Right lobe of liver (tissue), 6 donors: ENCODE results near the gene OTOGL. TPM values are rescaled to one million over a fixed set of nuclear protein-coding genes. Genes with fewer than 3 reads are reported as not detected.
"Not testable (repeated sequence)": the region's sequence is repeated elsewhere in the genome, so short reads cannot be mapped to it uniquely, and the experiment has no call there.

Source experiments
- ATAC-seq, 4 donors: fragments of 200-7000 bp; cut with Tn5 transposase; one replicate each; pipeline ENCODE4 v1.9.1; 2020; ENCODE audit warnings: mild to moderate bottlenecking in 4 of 4, moderate library complexity in 4 of 4
- DNase-seq, 3 donors: peaks; one replicate each; pipeline ENCODE4 v3.0.0-alpha.2; 2020
- H3K27ac ChIP-seq, 3 donors: fragments of 200-600 bp; one replicate each; pipeline ENCODE4 v1.8.0; 2022
- H3K27me3 ChIP-seq, 2 donors: fragments of 200-600 bp; one replicate each; pipeline ENCODE4 v1.8.0; 2022
- H3K36me3 ChIP-seq, 4 donors: fragments of 200-600 bp; sonication (generic) in 1 of 4; one replicate each; pipeline versions ENCODE4 v1.5.1 to v1.8.0; 2017 to 2022; ENCODE audit warnings: control low read depth in 1 of 4
- H3K4me1 ChIP-seq, 4 donors: fragments of 200-600 bp; sonication (generic) in 1 of 4; one replicate each; pipeline versions ENCODE4 v1.5.1 to v1.8.0; 2017 to 2022; ENCODE audit warnings: control low read depth in 1 of 4
- H3K4me3 ChIP-seq, 3 donors: fragments of 200-600 bp; one replicate each; pipeline ENCODE4 v1.8.0; 2022
- H3K9me3 ChIP-seq, 4 donors: fragments of 200-600 bp; sonication (generic) in 1 of 4; one replicate each; pipeline versions ENCODE4 v1.5.1 to v1.8.0; 2017 to 2022; ENCODE audit warnings: control low read depth in 1 of 4
- CTCF ChIP-seq, 4 donors: fragments of 200-600 bp in 3 of 4; fragments of 450-650 bp in 1 of 4; IDR thresholded peaks; one replicate each; pipeline versions ENCODE4 v1.5.1 to v1.8.0; 2016 to 2022; ENCODE audit warnings: antibody characterized with exemption in 4 of 4, mild to moderate bottlenecking in 2 of 4
- POLR2A ChIP-seq: fragments of 450-650 bp; IDR thresholded peaks from one replicate; pipeline ENCODE4 v1.6.1; 2017; ENCODE audit warnings: antibody characterized with exemption, mild to moderate bottlenecking
- WGBS: methylation state at CpG from one replicate; pipeline ENCODE4 v1.1.6; 2018; ENCODE audit warnings: low coverage, low lambda C conversion rate; ENCODE audit not compliant: insufficient coverage; ENCODE audit errors: missing lambda C conversion rate; 5-methylcytosine and 5-hydroxymethylcytosine counted together
- intact Hi-C, 2 donors: fragments of 100-400 bp; cut with DNase I; formaldehyde crosslinking; loops; one replicate each; pipeline versions ENCODE4 v1.11.2 to v1.14.1; 2022
- total RNA-seq, 6 experiments: library from RNA; depleted of rRNA in 2 of 6; stranded (reverse); fragments of >200 nt in 2 of 6; fragmentation: NEBNext Ultra II Directional in 3 of 6; extraction: Animal tissue kit (Norgen Biotek cat#: 25700) in 3 of 6; gene quantifications; one replicate each; pipeline versions ENCODE4 v1.1.0 to v1.2.4, GENCODE V29; 2016 to 2023
- donor health status: DM: no; HTN: yes; CAD: no.
- donor health status: DM: no; HTN: no; CAD: no.
- donor health status: DM: no; HTN: no; CAD: no.
- donor health status: DM: no; HTN: yes; CAD: no.
- donor health status: DM: no; HTN: yes; CAD: no.

Gene OTOGL
- total RNA-seq, 6 experiments from 2014 or later: 0.06 TPM; not detected in 5

- 57% methylated on average over 4 of the region's 4 CpGs for WGBS
- Histone ChIP-seq H3K36me3 (no peaks in the 10 kb centered on the region), H3K4me1 (no peaks in the 10 kb centered on the region), H3K27me3 (no peaks in the 10 kb centered on the region), H3K27ac (no peak overlapping the region), H3K4me3 (no peak overlapping the region), H3K9me3 (no peaks in the 10 kb centered on the region)
- ATAC-seq (no peak), DNase-seq (no peak)
- intact Hi-C loops: no loop called here
- TF ChIP-seq CTCF (IDR thresholded peaks at IDR 0.05): no peak
- no peak for TF ChIP-seq POLR2A
Observed at GRCh38 chr12:80212938-80213645, 113.8 kb downstream of the OTOGL start.

- Histone ChIP-seq H3K4me1 (no peaks in the 10 kb centered on the region), H3K36me3 (no peaks in the 10 kb centered on the region), H3K9me3 (no peaks in the 10 kb centered on the region), H3K27me3 (no peaks in the 10 kb centered on the region), H3K27ac (no peak overlapping the region), H3K4me3 (no peak overlapping the region)
- intact Hi-C loops: no loop called here
- WGBS: 43% methylated on average over 3 of the region's 3 CpGs
- TF ChIP-seq POLR2A (no peak), CTCF (IDR thresholded peaks at IDR 0.05) (no peak)
- DNase-seq: no peak
- no peak for ATAC-seq
Observed at GRCh38 chr12:80213871-80214270, 114.5 kb downstream of the OTOGL start.

DNA sequence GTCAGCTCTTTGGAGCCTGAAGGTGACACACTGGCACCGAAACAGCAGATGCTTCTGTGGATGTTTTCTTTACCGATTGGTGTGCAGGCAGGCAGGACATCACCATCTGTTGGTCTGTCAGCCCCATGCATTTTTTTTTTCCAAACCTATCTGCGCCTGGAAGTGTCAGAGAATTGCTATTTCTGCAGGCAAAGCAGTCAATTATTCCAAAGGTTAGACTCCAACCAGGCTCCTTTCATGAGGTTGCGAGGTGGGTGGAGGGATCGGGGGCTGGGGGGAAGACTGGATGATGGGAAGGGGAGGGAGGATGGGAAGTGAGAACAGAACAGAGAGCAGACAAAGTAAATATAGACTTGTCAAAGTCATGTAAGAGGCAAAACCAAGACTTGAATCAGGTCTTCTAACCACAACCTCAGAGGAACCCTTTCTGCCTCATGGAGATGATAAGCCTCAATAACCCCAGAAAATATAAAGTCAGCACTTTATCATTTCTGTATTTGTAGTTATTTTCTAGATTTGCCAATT lies 117.7 kb downstream of the OTOGL start:
- no peak for ATAC-seq
- intact Hi-C loops: no loop called here

GRCh38 chr12:80218925-80219324 lies 119.6 kb downstream of the OTOGL start:
- H3K4me1 ChIP-seq, H3K36me3 ChIP-seq, H3K27ac ChIP-seq, H3K4me3 ChIP-seq, H3K27me3 ChIP-seq, H3K9me3 ChIP-seq, DNase-seq, intact Hi-C loops: not testable (repeated sequence)
- ATAC-seq: peak in 2 of 4 donors; percentile 40 to 49
- 34% methylated on average over 4 of the region's 5 CpGs for WGBS

More for the DNA sequence above, 117.7 kb downstream of the OTOGL start:
- no peaks in the 10 kb centered on the region for H3K4me1 ChIP-seq
- WGBS: 22% methylated on average over 5 of the region's 5 CpGs
- no peaks in the 10 kb centered on the region for H3K9me3 ChIP-seq
- no peaks in the 10 kb centered on the region for H3K36me3 ChIP-seq
- TF ChIP-seq POLR2A (no peak), CTCF (IDR thresholded peaks at IDR 0.05) (no peak)
- H3K4me3 ChIP-seq: no peak overlapping the region
- H3K27me3 ChIP-seq: no peaks in the 10 kb centered on the region
- no peak for DNase-seq
- no peak overlapping the region for H3K27ac ChIP-seq

DNA sequence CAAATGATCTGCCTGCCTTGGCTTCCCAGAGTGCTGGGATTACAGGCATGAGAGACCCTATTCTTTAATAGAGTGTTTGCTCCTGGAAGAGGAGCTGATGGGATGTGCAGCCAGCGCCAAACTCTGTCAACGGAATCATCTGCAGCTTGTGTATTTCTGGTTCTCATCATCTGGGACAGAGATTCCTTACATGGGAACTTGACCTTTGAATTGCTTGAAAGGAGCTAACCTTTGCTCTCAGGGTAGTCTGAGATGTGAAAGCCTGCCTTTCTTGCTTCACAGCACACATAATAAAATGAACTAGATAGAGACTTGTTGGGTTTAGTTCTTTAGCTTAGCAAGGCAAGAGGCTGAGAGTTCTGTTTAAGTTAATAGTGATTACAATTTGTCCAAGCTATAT lies 120.0 kb downstream of the OTOGL start:
- ATAC-seq: no peak
- TF ChIP-seq CTCF (IDR thresholded peaks at IDR 0.05) (no peak), POLR2A (no peak)
- 94% methylated on average over 2 of the region's 2 CpGs for WGBS
- Histone ChIP-seq H3K9me3 (no peaks in the 10 kb centered on the region), H3K4me3 (no peak overlapping the region), H3K36me3 (no peaks in the 10 kb centered on the region), H3K27ac (no peak overlapping the region), H3K27me3 (no peaks in the 10 kb centered on the region), H3K4me1 (no peaks in the 10 kb centered on the region)
- intact Hi-C loops: no loop called here
- DNase-seq: no peak
